ENCODE results near the gene LEPR.

DNA sequence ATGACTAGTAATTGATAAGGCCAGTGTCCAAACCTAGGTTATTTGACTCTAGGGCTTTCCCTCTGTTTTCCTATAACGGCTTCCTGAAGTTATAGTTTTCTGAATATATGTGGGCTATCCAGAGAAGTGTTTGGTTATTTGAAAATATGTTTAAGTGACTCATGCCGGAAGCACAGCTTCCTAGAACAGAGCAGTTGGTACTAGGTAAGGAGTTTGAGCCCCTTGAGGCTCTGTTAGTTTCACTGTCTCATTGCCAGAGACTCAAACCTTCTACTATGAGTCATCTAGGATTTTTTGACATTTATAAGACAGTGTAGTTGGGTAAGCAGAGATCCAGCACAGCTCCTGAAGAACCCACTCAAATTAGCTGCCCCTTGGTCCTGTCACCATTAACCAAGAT lies 27.1 kb upstream of the LEPR start:
- TF ChIP-seq CTCF (IDR thresholded peaks at IDR 0.05) = no peak
- TF ChIP-seq POLR2A (IDR thresholded peaks at IDR 0.05) = no peak
- no peak for TF ChIP-seq POLR2AphosphoS5 (IDR thresholded peaks at IDR 0.05; ENCODE audit: insufficient read depth in 1 of 2, low read depth in 1 of 2)
